GM23338 (cell line): ENCODE results near the gene TRAPPC4. TPM values are rescaled to one million over a fixed set of nuclear protein-coding genes. Genes with fewer than 3 reads are reported as not detected.

Source experiments
- ATAC-seq: fragments of 200-7000 bp; cut with Tn5 transposase; 3 replicates; pipeline ENCODE4 v1.9.1; 2020
- DNase-seq: peaks from one replicate; pipeline ENCODE4 v3.0.0-alpha.2; 2015; ENCODE audit warnings: low spot score
- H2AFZ ChIP-seq: fragments of 200-600 bp; sonication (generic); 2 replicates; pipeline ENCODE4 v1.8.0; 2016; ENCODE audit warnings: antibody characterized with exemption, mild to moderate bottlenecking, moderate library complexity
- H3F3A ChIP-seq: fragments of 200-600 bp; sonication (generic); replicated peaks from 2 replicates; pipeline ENCODE4 v1.8.0; 2017; ENCODE audit warnings: antibody characterized with exemption, mixed run types, low read depth
- H3K27ac ChIP-seq: fragments of 200-600 bp; sonication (generic); 2 replicates; pipeline ENCODE4 v1.6.1; 2016; ENCODE audit warnings: low read depth
- H3K27me3 ChIP-seq: fragments of 200-600 bp; sonication (generic); 2 replicates; pipeline ENCODE4 v1.8.0; 2016; ENCODE audit warnings: mild to moderate bottlenecking, mixed run types, moderate library complexity; ENCODE audit not compliant: insufficient read depth
- H3K36me3 ChIP-seq: fragments of 200-600 bp; sonication (generic); 2 replicates; pipeline ENCODE4 v1.8.0; 2016; ENCODE audit warnings: mild to moderate bottlenecking; ENCODE audit not compliant: insufficient read depth
- H3K4me1 ChIP-seq: fragments of 200-600 bp; sonication (generic); 2 replicates; pipeline ENCODE4 v1.8.0; 2016; ENCODE audit warnings: mild to moderate bottlenecking, moderate library complexity; ENCODE audit not compliant: insufficient read depth
- H3K4me2 ChIP-seq: fragments of 200-600 bp; sonication (generic); 2 replicates; pipeline ENCODE4 v1.7.1; 2017; ENCODE audit warnings: mixed run types
- H3K4me3 ChIP-seq: fragments of 200-600 bp; sonication (generic); 2 replicates; pipeline ENCODE4 v1.6.1; 2016; ENCODE audit warnings: mixed run types
- H3K79me2 ChIP-seq: fragments of 200-600 bp; sonication (generic); replicated peaks from 2 replicates; pipeline ENCODE4 v1.8.0; 2017; ENCODE audit warnings: mild to moderate bottlenecking; ENCODE audit not compliant: insufficient read depth
- H3K9me2 ChIP-seq: fragments of 200-600 bp; sonication (generic); 2 replicates; pipeline ENCODE4 v1.8.0; 2017; ENCODE audit not compliant: insufficient read depth
- H4K20me1 ChIP-seq: fragments of 200-600 bp; sonication (generic); replicated peaks from 2 replicates; pipeline ENCODE4 v1.8.0; 2017; ENCODE audit warnings: mild to moderate bottlenecking; ENCODE audit not compliant: insufficient read depth
- H3K27ac Mint-ChIP-seq: 2 replicates; pipeline ENCODE4 v1.8.0; 2020; ENCODE audit warnings: inconsistent platforms, mild to moderate bottlenecking, moderate library complexity, mixed read lengths
- H3K27me3 Mint-ChIP-seq: 3 replicates; pipeline ENCODE4 v1.8.0; 2022; ENCODE audit warnings: low read depth, mild to moderate bottlenecking, moderate library complexity, mixed read lengths, inconsistent platforms; ENCODE audit not compliant: insufficient read depth, poor library complexity
- H3K36me3 Mint-ChIP-seq: 3 replicates; pipeline ENCODE4 v1.8.0; 2021; ENCODE audit warnings: low read depth, mild to moderate bottlenecking, inconsistent platforms, moderate library complexity, mixed read lengths
- H3K4me1 Mint-ChIP-seq: 3 replicates; pipeline ENCODE4 v1.8.0; 2020; ENCODE audit warnings: mild to moderate bottlenecking, inconsistent platforms, mixed read lengths
- H3K4me3 Mint-ChIP-seq: 3 replicates; pipeline ENCODE4 v1.8.0; 2021; ENCODE audit warnings: moderate library complexity, mild to moderate bottlenecking, inconsistent platforms, mixed read lengths
- H3K9me3 Mint-ChIP-seq: 3 replicates; pipeline ENCODE4 v1.8.0; 2020; ENCODE audit warnings: moderate library complexity, mild to moderate bottlenecking, inconsistent platforms, mixed read lengths
- CREB1 ChIP-seq: fragments of 250-450 bp; sonication (Bioruptor Pico); IDR thresholded peaks from 2 replicates; pipeline ENCODE4 v1.5.0; 2020; ENCODE audit warnings: low read depth, mild to moderate bottlenecking, moderate library complexity
- EZH2 ChIP-seq: fragments of 200-600 bp; sonication (generic); IDR thresholded peaks from one replicate; pipeline ENCODE4 v1.8.0; 2017; ENCODE audit warnings: antibody characterized with exemption, mild to moderate bottlenecking, low read depth; ENCODE audit not compliant: unreplicated experiment
- EZH2phosphoT487 ChIP-seq: fragments of 200-600 bp; sonication (generic); IDR thresholded peaks from one replicate; pipeline ENCODE4 v1.8.1; 2018; ENCODE audit warnings: antibody characterized with exemption; ENCODE audit not compliant: unreplicated experiment
- JUNB ChIP-seq: IDR thresholded peaks from one replicate; pipeline ENCODE4 v1.6.1; 2016; ENCODE audit warnings: antibody characterized with exemption; ENCODE audit not compliant: unreplicated experiment
- NANOG ChIP-seq: IDR thresholded peaks from 2 replicates; pipeline ENCODE4 v1.6.1; 2016; ENCODE audit warnings: antibody characterized with exemption, borderline replicate concordance
- POLR2AphosphoS5 ChIP-seq: IDR thresholded peaks from 2 replicates; pipeline ENCODE4 v1.6.1; 2016; ENCODE audit warnings: antibody characterized with exemption, low read depth
- STAT1 ChIP-seq: IDR thresholded peaks from one replicate; pipeline ENCODE4 v1.6.1; 2016; ENCODE audit warnings: antibody characterized with exemption; ENCODE audit not compliant: unreplicated experiment
- ZNF114 ChIP-seq: fragments of 250-450 bp; sonication (Bioruptor Pico); IDR thresholded peaks from 2 replicates; pipeline ENCODE4 v1.5.0; 2020; ENCODE audit warnings: mild to moderate bottlenecking, moderate library complexity
- ZNF331 ChIP-seq: fragments of 250-450 bp; sonication (Bioruptor Pico); IDR thresholded peaks from 2 replicates; pipeline ENCODE4 v1.5.0; 2020; ENCODE audit warnings: low read depth, mild to moderate bottlenecking, moderate library complexity
- polyA plus RNA-seq: library from polyadenylated mRNA; unstranded; fragments of >200 nt; fragmentation: Nextera tagmentation; extraction: Ambion mirVana; gene quantifications from 2 replicates; pipeline ENCODE4 v1.2.1, GENCODE V29; 2016
- total RNA-seq: library from RNA; depleted of rRNA; stranded (reverse); fragments of >200 nt; shearing (Covaris generic); gene quantifications from 2 replicates; pipeline ENCODE4 v1.2.3, GENCODE V29; 2014
- TF ChIP-seq, protein P1 (sequence below), 2 experiments: fragments of 200-600 bp in 1 of 2; sonication (generic) in 1 of 2; conservative IDR thresholded peaks; 2 replicates each; pipeline versions ENCODE4 v1.5.1 to v1.6.1; 2016 to 2017; ENCODE audit warnings: antibody characterized with exemption in 2 of 2, low read depth in 2 of 2, mild to moderate bottlenecking in 2 of 2, moderate library complexity in 1 of 2
- TF ChIP-seq, protein P2 (sequence below): IDR thresholded peaks from one replicate; pipeline ENCODE4 v1.6.1; 2018; ENCODE audit warnings: antibody characterized with exemption; ENCODE audit not compliant: unreplicated experiment
- TF ChIP-seq, protein P3 (sequence below): fragments of 250-450 bp; sonication (Bioruptor Pico); IDR thresholded peaks from 2 replicates; pipeline ENCODE4 v1.5.0; 2020; ENCODE audit warnings: mild to moderate bottlenecking, moderate library complexity
- TF ChIP-seq, protein P4 (sequence below): IDR thresholded peaks from 2 replicates; pipeline ENCODE4 v1.6.1; 2016; ENCODE audit warnings: antibody characterized with exemption

TRAPPC4 gene
- total and polyA plus RNA-seq, 2 experiments from 2014 or later = 79.9 to 142 TPM

DNA sequence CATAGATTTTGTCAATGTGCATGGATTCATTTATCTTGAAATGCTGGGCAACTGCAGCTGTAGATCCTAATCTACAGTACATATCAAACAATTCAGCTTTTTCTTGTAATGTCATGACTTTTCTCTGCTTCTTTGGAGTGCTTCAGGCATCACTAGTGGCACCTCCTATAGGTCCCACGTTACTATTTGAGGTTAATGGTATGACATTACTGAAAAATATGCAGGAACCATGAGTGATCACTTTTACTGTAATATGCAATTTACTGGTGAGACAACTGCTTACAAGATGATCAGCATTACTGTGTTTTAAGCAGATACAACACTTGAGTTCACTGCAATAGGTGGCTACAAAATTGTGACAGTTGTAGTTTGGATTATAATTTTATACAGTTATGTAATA, 17.7 kb upstream of the TRAPPC4 start:
- Histone ChIP-seq H3K4me2 (no peak overlapping the region), H3K79me2 (peaks cover 56% of the 10 kb centered on the region), H4K20me1 (peaks cover 6% of the 10 kb centered on the region; the same call in 1 of the 2 replicates), H3K27me3 (no peaks in the 10 kb centered on the region), H3K4me1 (peaks cover 16% of the 10 kb centered on the region; the same call in 1 of the 2 replicates), H3F3A (0 out of 2 replicates have a peak, but pooled peaks cover 5% of the 10 kb centered on the region), H3K27ac (no peak overlapping the region), H3K4me3 (no peak overlapping the region), H3K36me3 (peaks cover 22% of the 10 kb centered on the region), H2AFZ (no peak overlapping the region), H3K9me2 (0 out of 2 replicates have a peak, but pooled peaks cover 4% of the 10 kb centered on the region)
- no peak for ATAC-seq
- H3K36me3 Mint-ChIP-seq = peaks cover 63% of the 10 kb centered on the region
- TF ChIP-seq POLR2AphosphoS5 (no peak), EZH2phosphoT487 (no peak), JUNB (no peak), ZNF331 (no peak), STAT1 (no peak), CREB1 (CRISPR knock-in tag) (no peak), EZH2 (no peak), NANOG (no peak), ZNF114 (CRISPR knock-in tag) (no peak)
- TF ChIP-seq, protein P1, sequence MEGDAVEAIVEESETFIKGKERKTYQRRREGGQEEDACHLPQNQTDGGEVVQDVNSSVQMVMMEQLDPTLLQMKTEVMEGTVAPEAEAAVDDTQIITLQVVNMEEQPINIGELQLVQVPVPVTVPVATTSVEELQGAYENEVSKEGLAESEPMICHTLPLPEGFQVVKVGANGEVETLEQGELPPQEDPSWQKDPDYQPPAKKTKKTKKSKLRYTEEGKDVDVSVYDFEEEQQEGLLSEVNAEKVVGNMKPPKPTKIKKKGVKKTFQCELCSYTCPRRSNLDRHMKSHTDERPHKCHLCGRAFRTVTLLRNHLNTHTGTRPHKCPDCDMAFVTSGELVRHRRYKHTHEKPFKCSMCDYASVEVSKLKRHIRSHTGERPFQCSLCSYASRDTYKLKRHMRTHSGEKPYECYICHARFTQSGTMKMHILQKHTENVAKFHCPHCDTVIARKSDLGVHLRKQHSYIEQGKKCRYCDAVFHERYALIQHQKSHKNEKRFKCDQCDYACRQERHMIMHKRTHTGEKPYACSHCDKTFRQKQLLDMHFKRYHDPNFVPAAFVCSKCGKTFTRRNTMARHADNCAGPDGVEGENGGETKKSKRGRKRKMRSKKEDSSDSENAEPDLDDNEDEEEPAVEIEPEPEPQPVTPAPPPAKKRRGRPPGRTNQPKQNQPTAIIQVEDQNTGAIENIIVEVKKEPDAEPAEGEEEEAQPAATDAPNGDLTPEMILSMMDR (conservative IDR thresholded peaks at IDR 0.05; ENCODE audit: low read depth in 2 of 2) = no peak
- TF ChIP-seq, protein P2, sequence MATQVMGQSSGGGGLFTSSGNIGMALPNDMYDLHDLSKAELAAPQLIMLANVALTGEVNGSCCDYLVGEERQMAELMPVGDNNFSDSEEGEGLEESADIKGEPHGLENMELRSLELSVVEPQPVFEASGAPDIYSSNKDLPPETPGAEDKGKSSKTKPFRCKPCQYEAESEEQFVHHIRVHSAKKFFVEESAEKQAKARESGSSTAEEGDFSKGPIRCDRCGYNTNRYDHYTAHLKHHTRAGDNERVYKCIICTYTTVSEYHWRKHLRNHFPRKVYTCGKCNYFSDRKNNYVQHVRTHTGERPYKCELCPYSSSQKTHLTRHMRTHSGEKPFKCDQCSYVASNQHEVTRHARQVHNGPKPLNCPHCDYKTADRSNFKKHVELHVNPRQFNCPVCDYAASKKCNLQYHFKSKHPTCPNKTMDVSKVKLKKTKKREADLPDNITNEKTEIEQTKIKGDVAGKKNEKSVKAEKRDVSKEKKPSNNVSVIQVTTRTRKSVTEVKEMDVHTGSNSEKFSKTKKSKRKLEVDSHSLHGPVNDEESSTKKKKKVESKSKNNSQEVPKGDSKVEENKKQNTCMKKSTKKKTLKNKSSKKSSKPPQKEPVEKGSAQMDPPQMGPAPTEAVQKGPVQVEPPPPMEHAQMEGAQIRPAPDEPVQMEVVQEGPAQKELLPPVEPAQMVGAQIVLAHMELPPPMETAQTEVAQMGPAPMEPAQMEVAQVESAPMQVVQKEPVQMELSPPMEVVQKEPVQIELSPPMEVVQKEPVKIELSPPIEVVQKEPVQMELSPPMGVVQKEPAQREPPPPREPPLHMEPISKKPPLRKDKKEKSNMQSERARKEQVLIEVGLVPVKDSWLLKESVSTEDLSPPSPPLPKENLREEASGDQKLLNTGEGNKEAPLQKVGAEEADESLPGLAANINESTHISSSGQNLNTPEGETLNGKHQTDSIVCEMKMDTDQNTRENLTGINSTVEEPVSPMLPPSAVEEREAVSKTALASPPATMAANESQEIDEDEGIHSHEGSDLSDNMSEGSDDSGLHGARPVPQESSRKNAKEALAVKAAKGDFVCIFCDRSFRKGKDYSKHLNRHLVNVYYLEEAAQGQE = no peak
- TF ChIP-seq, protein P3, sequence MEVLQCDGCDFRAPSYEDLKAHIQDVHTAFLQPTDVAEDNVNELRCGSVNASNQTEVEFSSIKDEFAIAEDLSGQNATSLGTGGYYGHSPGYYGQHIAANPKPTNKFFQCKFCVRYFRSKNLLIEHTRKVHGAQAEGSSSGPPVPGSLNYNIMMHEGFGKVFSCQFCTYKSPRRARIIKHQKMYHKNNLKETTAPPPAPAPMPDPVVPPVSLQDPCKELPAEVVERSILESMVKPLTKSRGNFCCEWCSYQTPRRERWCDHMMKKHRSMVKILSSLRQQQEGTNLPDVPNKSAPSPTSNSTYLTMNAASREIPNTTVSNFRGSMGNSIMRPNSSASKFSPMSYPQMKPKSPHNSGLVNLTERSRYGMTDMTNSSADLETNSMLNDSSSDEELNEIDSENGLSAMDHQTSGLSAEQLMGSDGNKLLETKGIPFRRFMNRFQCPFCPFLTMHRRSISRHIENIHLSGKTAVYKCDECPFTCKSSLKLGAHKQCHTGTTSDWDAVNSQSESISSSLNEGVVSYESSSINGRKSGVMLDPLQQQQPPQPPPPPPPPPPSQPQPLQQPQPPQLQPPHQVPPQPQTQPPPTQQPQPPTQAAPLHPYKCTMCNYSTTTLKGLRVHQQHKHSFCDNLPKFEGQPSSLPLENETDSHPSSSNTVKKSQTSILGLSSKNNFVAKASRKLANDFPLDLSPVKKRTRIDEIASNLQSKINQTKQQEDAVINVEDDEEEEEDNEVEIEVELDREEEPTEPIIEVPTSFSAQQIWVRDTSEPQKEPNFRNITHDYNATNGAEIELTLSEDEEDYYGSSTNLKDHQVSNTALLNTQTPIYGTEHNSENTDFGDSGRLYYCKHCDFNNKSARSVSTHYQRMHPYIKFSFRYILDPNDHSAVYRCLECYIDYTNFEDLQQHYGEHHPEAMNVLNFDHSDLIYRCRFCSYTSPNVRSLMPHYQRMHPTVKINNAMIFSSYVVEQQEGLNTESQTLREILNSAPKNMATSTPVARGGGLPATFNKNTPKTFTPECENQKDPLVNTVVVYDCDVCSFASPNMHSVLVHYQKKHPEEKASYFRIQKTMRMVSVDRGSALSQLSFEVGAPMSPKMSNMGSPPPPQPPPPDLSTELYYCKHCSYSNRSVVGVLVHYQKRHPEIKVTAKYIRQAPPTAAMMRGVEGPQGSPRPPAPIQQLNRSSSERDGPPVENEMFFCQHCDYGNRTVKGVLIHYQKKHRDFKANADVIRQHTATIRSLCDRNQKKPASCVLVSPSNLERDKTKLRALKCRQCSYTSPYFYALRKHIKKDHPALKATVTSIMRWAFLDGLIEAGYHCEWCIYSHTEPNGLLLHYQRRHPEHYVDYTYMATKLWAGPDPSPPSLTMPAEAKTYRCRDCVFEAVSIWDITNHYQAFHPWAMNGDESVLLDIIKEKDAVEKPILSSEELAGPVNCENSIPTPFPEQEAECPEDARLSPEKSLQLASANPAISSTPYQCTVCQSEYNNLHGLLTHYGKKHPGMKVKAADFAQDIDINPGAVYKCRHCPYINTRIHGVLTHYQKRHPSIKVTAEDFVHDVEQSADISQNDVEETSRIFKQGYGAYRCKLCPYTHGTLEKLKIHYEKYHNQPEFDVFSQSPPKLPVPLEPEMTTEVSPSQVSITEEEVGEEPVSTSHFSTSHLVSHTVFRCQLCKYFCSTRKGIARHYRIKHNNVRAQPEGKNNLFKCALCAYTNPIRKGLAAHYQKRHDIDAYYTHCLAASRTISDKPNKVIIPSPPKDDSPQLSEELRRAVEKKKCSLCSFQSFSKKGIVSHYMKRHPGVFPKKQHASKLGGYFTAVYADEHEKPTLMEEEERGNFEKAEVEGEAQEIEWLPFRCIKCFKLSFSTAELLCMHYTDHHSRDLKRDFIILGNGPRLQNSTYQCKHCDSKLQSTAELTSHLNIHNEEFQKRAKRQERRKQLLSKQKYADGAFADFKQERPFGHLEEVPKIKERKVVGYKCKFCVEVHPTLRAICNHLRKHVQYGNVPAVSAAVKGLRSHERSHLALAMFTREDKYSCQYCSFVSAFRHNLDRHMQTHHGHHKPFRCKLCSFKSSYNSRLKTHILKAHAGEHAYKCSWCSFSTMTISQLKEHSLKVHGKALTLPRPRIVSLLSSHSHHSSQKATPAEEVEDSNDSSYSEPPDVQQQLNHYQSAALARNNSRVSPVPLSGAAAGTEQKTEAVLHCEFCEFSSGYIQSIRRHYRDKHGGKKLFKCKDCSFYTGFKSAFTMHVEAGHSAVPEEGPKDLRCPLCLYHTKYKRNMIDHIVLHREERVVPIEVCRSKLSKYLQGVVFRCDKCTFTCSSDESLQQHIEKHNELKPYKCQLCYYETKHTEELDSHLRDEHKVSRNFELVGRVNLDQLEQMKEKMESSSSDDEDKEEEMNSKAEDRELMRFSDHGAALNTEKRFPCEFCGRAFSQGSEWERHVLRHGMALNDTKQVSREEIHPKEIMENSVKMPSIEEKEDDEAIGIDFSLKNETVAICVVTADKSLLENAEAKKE = no peak
- TF ChIP-seq, protein P4, sequence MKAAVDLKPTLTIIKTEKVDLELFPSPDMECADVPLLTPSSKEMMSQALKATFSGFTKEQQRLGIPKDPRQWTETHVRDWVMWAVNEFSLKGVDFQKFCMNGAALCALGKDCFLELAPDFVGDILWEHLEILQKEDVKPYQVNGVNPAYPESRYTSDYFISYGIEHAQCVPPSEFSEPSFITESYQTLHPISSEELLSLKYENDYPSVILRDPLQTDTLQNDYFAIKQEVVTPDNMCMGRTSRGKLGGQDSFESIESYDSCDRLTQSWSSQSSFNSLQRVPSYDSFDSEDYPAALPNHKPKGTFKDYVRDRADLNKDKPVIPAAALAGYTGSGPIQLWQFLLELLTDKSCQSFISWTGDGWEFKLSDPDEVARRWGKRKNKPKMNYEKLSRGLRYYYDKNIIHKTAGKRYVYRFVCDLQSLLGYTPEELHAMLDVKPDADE = no peak
- H3K4me1 Mint-ChIP-seq = peaks cover 21% of the 10 kb centered on the region
- peaks cover 4% of the 10 kb centered on the region for H3K27me3 Mint-ChIP-seq
- no peak for DNase-seq
- no peak overlapping the region for H3K4me3 Mint-ChIP-seq
- no peaks in the 10 kb centered on the region for H3K9me3 Mint-ChIP-seq
- H3K27ac Mint-ChIP-seq = no peak overlapping the region
